Coronary artery (tissue), 2 donors: Measurements from ENCODE around the gene RPL36.

Experiments
- DNase-seq: peaks from one replicate; pipeline ENCODE4 v3.0.0-alpha.2; 2017; ENCODE audit warnings: low spot score
- H3K27ac ChIP-seq, 2 donors: fragments of 200-600 bp; sonication (generic); one replicate each; pipeline ENCODE4 v1.5.1; 2016 to 2019
- H3K4me3 ChIP-seq: fragments of 200-600 bp; sonication (generic); 2 replicates; pipeline ENCODE4 v1.5.1; 2016; ENCODE audit warnings: mild to moderate bottlenecking, moderate library complexity
- TF ChIP-seq, protein P1 (sequence below): fragments of 200-600 bp; sonication (generic); IDR thresholded peaks from one replicate; pipeline ENCODE4 v1.5.1; 2019; ENCODE audit warnings: antibody characterized with exemption

The RPL36 gene

DNA sequence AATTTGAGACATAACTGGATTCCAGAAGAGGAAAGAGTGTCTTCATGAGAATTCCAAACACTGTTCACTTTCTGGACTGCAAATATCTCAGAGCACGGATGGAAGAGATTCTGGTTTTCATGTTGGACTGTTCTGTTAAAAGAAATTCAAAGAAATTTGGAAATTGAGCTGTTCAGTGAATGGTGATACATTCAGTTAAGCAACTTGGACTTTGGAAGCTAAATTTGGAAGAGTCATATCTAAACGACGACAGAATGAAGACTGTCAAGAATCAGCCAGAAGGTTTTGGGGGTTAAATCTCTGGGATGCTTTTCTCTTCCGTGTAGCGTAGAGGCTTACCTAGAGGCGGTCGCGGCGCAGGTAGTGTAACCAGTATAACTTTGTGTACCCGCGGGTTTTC is 41.6 kb upstream of the RPL36 start:
- Histone ChIP-seq H3K27ac (no peak overlapping the region), H3K4me3 (no peak overlapping the region)
- TF ChIP-seq, protein P1, sequence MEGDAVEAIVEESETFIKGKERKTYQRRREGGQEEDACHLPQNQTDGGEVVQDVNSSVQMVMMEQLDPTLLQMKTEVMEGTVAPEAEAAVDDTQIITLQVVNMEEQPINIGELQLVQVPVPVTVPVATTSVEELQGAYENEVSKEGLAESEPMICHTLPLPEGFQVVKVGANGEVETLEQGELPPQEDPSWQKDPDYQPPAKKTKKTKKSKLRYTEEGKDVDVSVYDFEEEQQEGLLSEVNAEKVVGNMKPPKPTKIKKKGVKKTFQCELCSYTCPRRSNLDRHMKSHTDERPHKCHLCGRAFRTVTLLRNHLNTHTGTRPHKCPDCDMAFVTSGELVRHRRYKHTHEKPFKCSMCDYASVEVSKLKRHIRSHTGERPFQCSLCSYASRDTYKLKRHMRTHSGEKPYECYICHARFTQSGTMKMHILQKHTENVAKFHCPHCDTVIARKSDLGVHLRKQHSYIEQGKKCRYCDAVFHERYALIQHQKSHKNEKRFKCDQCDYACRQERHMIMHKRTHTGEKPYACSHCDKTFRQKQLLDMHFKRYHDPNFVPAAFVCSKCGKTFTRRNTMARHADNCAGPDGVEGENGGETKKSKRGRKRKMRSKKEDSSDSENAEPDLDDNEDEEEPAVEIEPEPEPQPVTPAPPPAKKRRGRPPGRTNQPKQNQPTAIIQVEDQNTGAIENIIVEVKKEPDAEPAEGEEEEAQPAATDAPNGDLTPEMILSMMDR: no peak
- DNase-seq: no peak

DNA sequence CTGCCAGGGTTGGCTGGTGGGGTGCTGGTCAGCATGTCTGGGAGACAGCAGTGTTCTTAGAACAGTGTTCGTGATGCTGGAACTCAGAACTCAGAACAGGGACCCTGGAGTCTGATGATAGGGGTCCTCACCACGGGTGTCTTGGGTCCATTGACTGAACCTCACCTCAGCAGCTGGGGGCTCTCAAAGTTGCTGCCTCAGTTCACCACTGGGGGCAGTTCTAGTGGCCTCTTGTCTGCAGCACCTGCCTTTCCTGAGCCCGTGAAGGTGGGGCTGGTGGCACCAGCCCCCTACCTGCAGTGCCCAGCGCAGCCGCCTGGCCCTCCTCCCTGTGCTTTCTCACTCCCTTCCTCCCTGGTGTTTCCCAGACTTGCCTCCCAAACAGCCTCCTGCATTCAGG is 38.7 kb upstream of the RPL36 start:
- no peak overlapping the region for H3K4me3 ChIP-seq
- TF ChIP-seq, protein P1: no peak
- no peak for DNase-seq
- no peak overlapping the region for H3K27ac ChIP-seq

DNA sequence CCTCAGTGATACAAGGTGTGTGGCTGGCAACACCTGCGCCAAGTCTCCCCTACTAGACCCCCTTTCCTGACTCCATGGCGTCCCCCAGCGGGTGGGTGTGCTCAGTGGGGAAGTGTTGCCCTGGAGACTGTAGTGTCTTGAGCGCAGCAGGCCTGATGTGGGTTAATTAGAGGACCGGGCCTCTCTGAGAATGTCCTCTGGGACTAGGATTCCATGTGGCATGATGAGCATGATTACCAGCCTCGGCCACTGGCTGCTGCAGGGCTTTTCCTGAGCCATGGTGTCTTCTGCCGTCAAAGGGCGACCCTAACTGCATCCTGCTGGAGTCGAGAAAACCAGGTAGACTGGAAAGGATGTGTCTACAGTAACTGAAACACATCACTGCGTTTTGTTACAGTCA is 37.8 kb upstream of the RPL36 start:
- TF ChIP-seq, protein P1: no peak
- no peak for DNase-seq
- no peak overlapping the region for H3K4me3 ChIP-seq
- H3K27ac ChIP-seq: no peak overlapping the region

DNA sequence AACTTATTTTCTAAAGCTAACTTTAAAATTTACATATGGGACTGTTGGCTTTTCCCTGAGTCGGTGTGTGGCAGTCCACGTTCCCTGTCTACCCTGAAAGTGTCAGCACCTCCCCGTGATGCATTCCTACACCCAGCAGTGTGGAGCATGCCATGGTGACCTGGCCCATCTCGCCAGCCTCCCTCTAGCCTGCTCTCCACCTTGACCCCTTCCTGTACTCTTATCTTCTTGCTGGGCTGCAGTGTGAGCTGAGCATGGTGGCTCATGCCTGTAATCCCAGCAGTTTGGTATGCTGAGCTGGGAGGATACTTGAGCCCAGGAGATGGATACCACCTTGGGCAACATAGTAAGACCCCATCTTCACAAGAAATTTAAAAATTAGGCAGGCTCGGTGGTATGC is 35.2 kb upstream of the RPL36 start:
- DNase-seq: no peak

DNA sequence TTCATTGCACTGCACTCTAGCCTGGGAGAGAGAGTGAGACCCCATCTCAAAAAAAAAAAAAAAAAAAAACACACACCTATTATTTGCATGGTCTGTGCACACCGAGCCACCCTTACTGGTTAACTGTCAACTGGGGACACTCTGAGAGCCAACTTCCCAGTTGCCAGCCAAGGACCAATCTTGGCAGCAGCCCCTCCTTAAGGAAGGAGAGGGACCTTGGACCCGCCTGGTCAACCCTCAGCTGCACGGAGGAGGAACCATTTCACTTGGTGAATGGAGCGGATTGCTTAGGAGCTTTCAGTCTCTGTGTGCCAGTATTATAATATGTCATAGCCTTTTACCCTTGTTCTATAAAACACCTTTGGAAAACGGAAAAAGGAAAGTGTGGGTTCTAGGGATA is 34.7 kb upstream of the RPL36 start:
- DNase-seq: no peak
- H3K27ac ChIP-seq: no peak overlapping the region
- H3K4me3 ChIP-seq: no peak overlapping the region
- TF ChIP-seq, protein P1: no peak

More for the DNA sequence above, 35.2 kb upstream of the RPL36 start:
- Histone ChIP-seq H3K4me3 (no peak overlapping the region), H3K27ac (no peak overlapping the region)
- TF ChIP-seq, protein P1: no peak

DNA sequence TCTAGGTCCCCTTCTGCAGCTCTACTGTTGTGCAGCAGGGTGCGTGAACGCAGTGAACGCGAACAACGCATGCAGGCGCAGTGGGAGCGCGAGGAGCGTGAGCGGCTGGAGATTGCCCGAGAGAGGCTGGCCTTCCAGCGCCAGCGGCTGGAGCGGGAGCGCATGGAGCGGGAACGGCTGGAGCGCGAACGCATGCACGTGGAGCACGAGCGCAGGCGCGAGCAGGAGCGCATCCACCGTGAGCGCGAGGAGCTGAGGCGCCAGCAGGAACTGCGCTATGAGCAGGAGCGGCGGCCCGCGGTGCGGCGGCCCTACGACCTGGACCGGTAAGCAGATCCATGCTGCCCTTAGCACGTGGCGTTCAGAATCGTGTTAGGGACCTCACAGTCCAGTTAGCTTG is 28.6 kb upstream of the RPL36 start:
- no peak for DNase-seq
- TF ChIP-seq, protein P1: no peak

DNA sequence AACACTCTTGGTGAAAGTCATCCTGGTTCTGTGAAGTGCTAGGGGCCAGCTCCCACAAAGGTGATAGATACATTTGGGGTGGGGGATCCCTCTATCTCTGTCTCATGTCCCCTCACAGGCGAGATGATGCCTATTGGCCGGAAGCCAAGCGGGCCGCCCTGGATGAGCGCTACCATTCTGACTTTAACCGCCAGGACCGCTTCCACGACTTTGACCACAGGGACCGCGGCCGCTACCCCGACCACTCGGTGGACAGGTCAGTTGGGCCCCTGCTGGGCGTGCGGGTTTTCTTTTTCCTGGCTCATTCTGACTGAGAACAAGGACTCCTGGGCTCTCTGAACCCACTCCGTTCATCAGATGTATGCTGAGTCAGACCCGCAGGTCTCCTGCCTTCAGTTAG is 26.2 kb upstream of the RPL36 start:
- TF ChIP-seq, protein P1: no peak
- DNase-seq: no peak
- Histone ChIP-seq H3K4me3 (no peak overlapping the region), H3K27ac (no peak overlapping the region)

More for the DNA sequence above, 28.6 kb upstream of the RPL36 start:
- H3K4me3 ChIP-seq: no peak overlapping the region
- H3K27ac ChIP-seq: no peak overlapping the region
